ENCODE data around the gene NPY5R.

The NPY5R gene

DNA sequence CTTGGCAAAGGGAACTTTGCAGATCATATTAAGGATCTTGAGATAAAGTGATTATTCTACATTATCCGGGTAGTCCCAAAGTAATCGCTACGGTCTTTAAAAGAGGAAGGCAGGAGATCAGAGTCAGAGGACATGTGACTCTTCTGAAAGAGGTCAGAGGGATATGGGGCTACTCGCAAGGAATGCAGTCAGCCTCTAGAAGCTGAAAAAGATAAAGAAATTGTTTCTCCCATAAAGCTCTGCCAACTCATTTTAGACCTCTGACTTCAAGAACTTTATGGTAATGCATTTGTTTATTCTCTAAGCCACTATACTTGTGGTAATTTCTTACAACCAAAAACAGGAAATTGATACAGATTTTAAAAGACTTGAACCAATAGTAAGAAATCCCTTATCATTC is 48.6 kb downstream of the NPY5R start:
- DNase-seq (ENCODE audit: extremely low spot score), result no peak
- TF ChIP-seq ELF4 (IDR thresholded peaks at IDR 0.05), result no peak
- no peak for TF ChIP-seq FOXM1 (IDR thresholded peaks at IDR 0.05; ENCODE audit: borderline replicate concordance)
- no peak for TF ChIP-seq L3MBTL2 (conservative IDR thresholded peaks at IDR 0.05)
- no peak for TF ChIP-seq TARDBP (IDR thresholded peaks at IDR 0.05)
- no peak for TF ChIP-seq LEF1 (IDR thresholded peaks at IDR 0.05; ENCODE audit: borderline replicate concordance)
- no peak for TF ChIP-seq NFRKB (IDR thresholded peaks at IDR 0.05)
- TF ChIP-seq FOXA1 (IDR thresholded peaks at IDR 0.05), result no peak
- no peak for TF ChIP-seq ZNF384 (IDR thresholded peaks at IDR 0.05)
- no peak for TF ChIP-seq SP1 (IDR thresholded peaks at IDR 0.05)
- TF ChIP-seq HDGF (IDR thresholded peaks at IDR 0.05; ENCODE audit: borderline replicate concordance), result no peak
- no peak for TF ChIP-seq CTBP1 (IDR thresholded peaks at IDR 0.05; ENCODE audit: borderline replicate concordance)
- no peak for TF ChIP-seq SUZ12 (IDR thresholded peaks at IDR 0.05)
- TF ChIP-seq, protein P1, sequence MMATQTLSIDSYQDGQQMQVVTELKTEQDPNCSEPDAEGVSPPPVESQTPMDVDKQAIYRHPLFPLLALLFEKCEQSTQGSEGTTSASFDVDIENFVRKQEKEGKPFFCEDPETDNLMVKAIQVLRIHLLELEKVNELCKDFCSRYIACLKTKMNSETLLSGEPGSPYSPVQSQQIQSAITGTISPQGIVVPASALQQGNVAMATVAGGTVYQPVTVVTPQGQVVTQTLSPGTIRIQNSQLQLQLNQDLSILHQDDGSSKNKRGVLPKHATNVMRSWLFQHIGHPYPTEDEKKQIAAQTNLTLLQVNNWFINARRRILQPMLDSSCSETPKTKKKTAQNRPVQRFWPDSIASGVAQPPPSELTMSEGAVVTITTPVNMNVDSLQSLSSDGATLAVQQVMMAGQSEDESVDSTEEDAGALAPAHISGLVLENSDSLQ (IDR thresholded peaks at IDR 0.05), result no peak
- TF ChIP-seq ARNT (IDR thresholded peaks at IDR 0.05), result no peak
- CTCF ChIA-PET, result no interaction called here
- POLR2A ChIA-PET, result no interaction called here

DNA sequence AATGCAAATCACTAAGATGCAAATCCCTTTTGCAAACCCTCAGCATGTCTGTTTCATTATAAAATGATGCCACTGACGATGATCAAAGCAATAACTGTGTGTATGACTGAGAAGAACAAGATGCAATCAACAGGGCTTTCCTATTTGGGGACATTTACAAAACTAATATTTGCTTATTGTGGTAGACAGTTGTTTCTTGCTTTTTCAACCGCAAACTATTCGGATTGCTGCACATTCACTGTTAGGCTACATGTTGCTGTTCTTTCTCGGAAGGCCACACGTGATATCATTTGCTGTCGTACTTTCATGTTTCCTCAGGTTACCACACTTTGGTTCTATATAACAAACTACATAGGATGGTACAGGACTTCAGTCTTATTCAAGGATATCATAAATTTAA is 49.8 kb downstream of the NPY5R start:
- TF ChIP-seq NFRKB (IDR thresholded peaks at IDR 0.05) (no peak), SUZ12 (IDR thresholded peaks at IDR 0.05) (no peak), ARNT (IDR thresholded peaks at IDR 0.05) (no peak), L3MBTL2 (conservative IDR thresholded peaks at IDR 0.05) (no peak), FOXA1 (IDR thresholded peaks at IDR 0.05) (no peak)
- no peak for DNase-seq (ENCODE audit: extremely low spot score)
- CTCF ChIA-PET, result no interaction called here

DNA sequence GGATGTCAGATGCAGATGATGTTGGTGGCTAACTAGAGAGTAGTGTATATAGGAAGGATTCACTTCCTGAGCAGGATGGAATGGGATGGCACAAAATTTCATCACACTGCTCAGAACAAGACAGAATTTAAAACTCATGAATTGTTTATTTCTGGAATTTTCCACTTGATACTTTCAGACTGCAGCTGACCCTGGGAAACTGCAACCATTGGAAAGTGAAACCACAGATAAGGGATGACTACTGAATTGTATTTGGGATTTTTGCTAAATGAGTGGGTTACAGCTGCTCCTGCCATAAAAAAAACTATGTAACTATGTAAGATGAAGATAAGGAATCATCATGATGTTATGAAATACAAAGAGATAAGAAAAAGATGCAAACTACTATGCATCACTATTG is 51.4 kb downstream of the NPY5R start:
- ChIA-PET POLR2A (no interaction called here), CTCF (no interaction called here)
- TF ChIP-seq SUZ12 (IDR thresholded peaks at IDR 0.05), result no peak
- no peak for TF ChIP-seq NFRKB (IDR thresholded peaks at IDR 0.05)
- TF ChIP-seq ARNT (IDR thresholded peaks at IDR 0.05), result no peak
- TF ChIP-seq HDGF (IDR thresholded peaks at IDR 0.05; ENCODE audit: borderline replicate concordance), result no peak
- TF ChIP-seq, protein P1 (IDR thresholded peaks at IDR 0.05), result no peak
- no peak for TF ChIP-seq ZNF384 (IDR thresholded peaks at IDR 0.05)
- no peak for TF ChIP-seq LEF1 (IDR thresholded peaks at IDR 0.05; ENCODE audit: borderline replicate concordance)
- no peak for DNase-seq (ENCODE audit: extremely low spot score)

More for the DNA sequence above, 49.8 kb downstream of the NPY5R start:
- POLR2A ChIA-PET, result no interaction called here

DNA sequence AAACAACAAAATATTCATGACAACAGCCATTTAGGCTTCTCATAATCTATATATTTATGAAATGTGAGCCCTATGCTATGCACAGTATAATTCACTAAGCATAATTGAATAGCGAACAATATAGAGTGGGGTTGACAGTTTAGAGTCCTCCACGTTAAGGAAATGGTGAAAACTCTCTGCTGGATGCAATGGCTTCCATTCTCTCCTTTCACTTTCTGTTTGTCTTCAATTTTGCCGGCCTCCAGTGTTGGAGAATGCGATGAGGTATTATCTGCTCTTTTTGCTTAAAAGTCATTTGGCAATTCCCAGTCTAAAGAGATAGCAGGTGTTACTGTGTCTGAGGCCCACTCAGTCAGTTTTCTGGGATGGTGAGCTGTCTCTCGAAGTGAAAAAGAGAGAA is 52.1 kb downstream of the NPY5R start:
- ChIA-PET CTCF (no interaction called here), POLR2A (no interaction called here)
- DNase-seq (ENCODE audit: extremely low spot score), result no peak
- TF ChIP-seq, protein P1 (IDR thresholded peaks at IDR 0.05), result no peak
- TF ChIP-seq CTBP1 (IDR thresholded peaks at IDR 0.05; ENCODE audit: borderline replicate concordance) (no peak), FOXA1 (IDR thresholded peaks at IDR 0.05) (no peak)

DNA sequence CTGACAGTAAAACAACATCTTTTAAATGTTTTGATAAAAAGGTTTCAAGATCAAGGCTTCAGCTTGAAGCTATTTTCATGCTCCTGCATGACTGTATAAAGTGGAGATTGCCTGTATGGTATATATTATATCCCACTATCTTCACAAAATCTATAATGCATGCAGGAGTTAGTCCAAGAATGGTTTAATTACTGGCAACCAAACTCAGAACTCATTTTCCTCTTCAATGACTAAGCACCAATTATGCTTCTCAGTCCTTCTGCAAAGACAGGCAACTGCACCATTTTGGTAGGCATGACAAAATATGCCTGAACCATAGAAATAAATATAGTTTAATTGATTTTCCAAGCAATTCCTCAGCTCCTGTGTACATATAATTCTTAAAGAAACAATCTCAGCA is 54.5 kb downstream of the NPY5R start:
- CTCF ChIA-PET, result no interaction called here
- TF ChIP-seq SP1 (IDR thresholded peaks at IDR 0.05) (no peak), SUZ12 (IDR thresholded peaks at IDR 0.05) (no peak), TARDBP (IDR thresholded peaks at IDR 0.05) (no peak), ELF4 (IDR thresholded peaks at IDR 0.05) (no peak), L3MBTL2 (conservative IDR thresholded peaks at IDR 0.05) (no peak), HDGF (IDR thresholded peaks at IDR 0.05; ENCODE audit: borderline replicate concordance) (no peak), LEF1 (IDR thresholded peaks at IDR 0.05; ENCODE audit: borderline replicate concordance) (no peak), ZNF384 (IDR thresholded peaks at IDR 0.05) (no peak), CTBP1 (IDR thresholded peaks at IDR 0.05; ENCODE audit: borderline replicate concordance) (no peak), NFRKB (IDR thresholded peaks at IDR 0.05) (no peak), BHLHE40 (IDR thresholded peaks at IDR 0.05; ENCODE audit: borderline replicate concordance) (no peak), ARNT (IDR thresholded peaks at IDR 0.05) (no peak), FOXM1 (IDR thresholded peaks at IDR 0.05; ENCODE audit: borderline replicate concordance) (no peak), FOXK2 (IDR thresholded peaks at IDR 0.05) (no peak), FOXA1 (IDR thresholded peaks at IDR 0.05) (no peak)
- TF ChIP-seq, protein P1 (IDR thresholded peaks at IDR 0.05), result no peak
- POLR2A ChIA-PET, result no interaction called here
- DNase-seq (ENCODE audit: extremely low spot score), result no peak

DNA sequence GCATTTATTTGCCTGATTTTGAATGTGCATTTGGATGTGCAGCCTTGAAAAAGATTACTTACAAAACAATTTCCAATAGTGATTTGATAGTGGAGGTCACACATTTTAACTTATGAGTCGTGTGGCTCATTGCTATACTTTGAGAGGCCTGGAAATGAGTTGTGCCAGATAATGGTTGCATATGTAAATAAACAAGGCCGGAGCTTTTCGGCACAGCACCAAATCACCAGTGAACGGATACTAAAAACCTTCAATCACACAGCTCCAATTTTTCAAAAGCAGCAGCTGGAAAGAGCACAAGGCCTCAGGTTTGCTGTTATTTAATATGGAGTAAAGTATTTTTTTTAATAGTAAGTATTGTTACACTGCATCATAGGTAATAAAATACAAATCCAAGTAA is 57.2 kb downstream of the NPY5R start:
- DNase-seq (ENCODE audit: extremely low spot score), result no peak
- TF ChIP-seq FOXK2 (IDR thresholded peaks at IDR 0.05) (no peak), HDGF (IDR thresholded peaks at IDR 0.05; ENCODE audit: borderline replicate concordance) (no peak), NFRKB (IDR thresholded peaks at IDR 0.05) (no peak), SUZ12 (IDR thresholded peaks at IDR 0.05) (no peak), FOXA1 (IDR thresholded peaks at IDR 0.05) (no peak), TARDBP (IDR thresholded peaks at IDR 0.05) (no peak), BHLHE40 (IDR thresholded peaks at IDR 0.05; ENCODE audit: borderline replicate concordance) (no peak), ELF4 (IDR thresholded peaks at IDR 0.05) (no peak), FOXM1 (IDR thresholded peaks at IDR 0.05; ENCODE audit: borderline replicate concordance) (no peak), ARNT (IDR thresholded peaks at IDR 0.05) (no peak), ZNF384 (IDR thresholded peaks at IDR 0.05) (no peak), LEF1 (IDR thresholded peaks at IDR 0.05; ENCODE audit: borderline replicate concordance) (no peak), L3MBTL2 (conservative IDR thresholded peaks at IDR 0.05) (no peak), SP1 (IDR thresholded peaks at IDR 0.05) (no peak), CTBP1 (IDR thresholded peaks at IDR 0.05; ENCODE audit: borderline replicate concordance) (no peak)
- TF ChIP-seq, protein P1 (IDR thresholded peaks at IDR 0.05), result no peak
- CTCF ChIA-PET, result interaction anchor here (0.5 kb wide), 1 partner anchor 68 kb away, joined by 3 read pairs; no protein-coding TSS in a partner anchor
- POLR2A ChIA-PET, result no interaction called here

Data from HEK293T (cell line).